MM.1S (cell line): ENCODE measurements around the gene TMPRSS6.
A peak's percentile ranks its signal among the peaks of the same experiment; 100 is the strongest.

Source experiments
- CTCF ChIP-seq: fragments of 300-600 bp; sonication (generic); IDR thresholded peaks from 2 replicates; pipeline ENCODE4 v1.5.1; 2016; ENCODE audit warnings: antibody characterized with exemption, low read length, mixed read lengths
- EZH2 ChIP-seq: fragments of 300-600 bp; sonication (generic); optimal IDR thresholded peaks from 2 replicates; pipeline ENCODE3; 2017; ENCODE audit warnings: low read depth, mild to moderate bottlenecking, antibody characterized with exemption, low read length, mixed read lengths

- TF ChIP-seq CTCF = peak; percentile 96
- no peak for TF ChIP-seq EZH2
Observed at GRCh38 chr22:37077802-37078448, 31.6 kb downstream of the TMPRSS6 start.
